GM18508 (cell line): ENCODE results near the gene GCG.

Experiments used
- ATAC-seq: cut with Tn5 transposase; IDR thresholded peaks from one replicate; pipeline ENCODE4 v1.9.1; 2021; ENCODE audit warnings: moderate number of reproducible peaks; ENCODE audit not compliant: insufficient read depth, unreplicated experiment

The GCG gene

GRCh38 chr2:162106746-162107145, 45.3 kb downstream of the GCG start:
- ATAC-seq, result no peak

- no peak for ATAC-seq
Measured at GRCh38 chr2:162106146-162106551, 45.9 kb downstream of the GCG start.

- no peak for ATAC-seq
Measured at GRCh38 chr2:162103443-162104009, 48.5 kb downstream of the GCG start.

GRCh38 chr2:162100579-162100978, 51.5 kb downstream of the GCG start:
- ATAC-seq, result no peak

GRCh38 chr2:162099836-162100235, 52.2 kb downstream of the GCG start:
- no peak for ATAC-seq
